Kidney (tissue), 14 donors: ENCODE data around the gene PLN. TPM values are rescaled to one million over a fixed set of nuclear protein-coding genes. Genes with fewer than 3 reads are reported as not detected.
A peak's percentile ranks its signal among the peaks of the same experiment; 100 is the strongest.

Experiments used
- DNase-seq, 5 donors: peaks; one replicate each; pipeline ENCODE4 v3.0.0-alpha.2; 2013 to 2020
- FAIRE-seq: peaks from 2 replicates; lab custom pipeline; 2012; peaks lifted over from hg19 to GRCh38; lab: Jason Lieb, UNC
- H3K27ac ChIP-seq, 2 donors: one replicate each; pipeline ENCODE4 v1.7.0; 2013; ENCODE audit warnings: low read depth in 2 of 2, low read length in 2 of 2, inconsistent platforms in 1 of 2
- H3K27me3 ChIP-seq: one replicate; pipeline ENCODE4 v1.7.1; 2013; ENCODE audit warnings: low read length, inconsistent platforms; ENCODE audit not compliant: control insufficient read depth, insufficient read depth
- H3K36me3 ChIP-seq, 3 donors: one replicate each; pipeline versions ENCODE4 v1.7.0 to v1.7.1; 2013; ENCODE audit warnings: low read length in 3 of 3, control low read depth in 1 of 3, inconsistent platforms in 1 of 3; ENCODE audit not compliant: insufficient read depth in 3 of 3, control insufficient read depth in 2 of 3
- H3K4me1 ChIP-seq, 3 donors: one replicate each; pipeline versions ENCODE4 v1.7.0 to v1.7.1; 2013; ENCODE audit warnings: low read length in 3 of 3, inconsistent platforms in 1 of 3, low read depth in 1 of 3; ENCODE audit not compliant: control insufficient read depth in 2 of 3, insufficient read depth in 2 of 3
- H3K4me3 ChIP-seq, 3 donors: one replicate each; pipeline versions ENCODE4 v1.7.0 to v1.8.1; 2013; ENCODE audit warnings: low read length in 3 of 3, control low read depth in 1 of 3, inconsistent platforms in 1 of 3
- H3K9ac ChIP-seq, 3 donors: one replicate each; pipeline versions ENCODE4 v1.7.0 to v1.7.1; 2013; ENCODE audit warnings: low read length in 3 of 3, control low read depth in 1 of 3, inconsistent platforms in 1 of 3
- H3K9me3 ChIP-seq, 3 donors: one replicate each; pipeline versions ENCODE4 v1.7.0 to v1.7.1; 2013; ENCODE audit warnings: low read length in 3 of 3, control low read depth in 1 of 3, inconsistent platforms in 1 of 3; ENCODE audit not compliant: control insufficient read depth in 2 of 3, insufficient read depth in 1 of 3
- intact Hi-C: fragments of 100-400 bp; cut with DNase I; formaldehyde crosslinking; loops from one replicate; pipeline ENCODE4 v1.11.1; 2022
- polyA plus RNA-seq: library from polyadenylated mRNA; stranded (reverse); fragments of 350-450 nt; fragmentation: Illumina TruSeq; extraction: RNeasy Lipid Tissue Mini Kit (QIAGEN cat#74804); gene quantifications from one replicate; pipeline ENCODE4 v1.2.3, GENCODE V29; 2014; ENCODE audit warnings: low read depth, low replicate concordance; ENCODE audit not compliant: insufficient read depth
- total RNA-seq: library from RNA; stranded (reverse); fragmentation: NEBNext Ultra II Directional; extraction: Animal tissue kit (Norgen Biotek cat#: 25700); gene quantifications from one replicate; pipeline ENCODE4 v1.2.1, GENCODE V29; 2021
- TF ChIP-seq, protein P1 (sequence below): IDR thresholded peaks from 3 replicates; pipeline ENCODE4 v1.5.1; 2012; ENCODE audit warnings: mild to moderate bottlenecking, moderate library complexity, borderline replicate concordance; ENCODE audit not compliant: insufficient read depth; ENCODE audit errors: extremely low read depth
- donor health status: control.
- donor health status: control.
- donor health status: control.
- donor health status: control.
- donor health status: control.
- donor health status: DM: yes; HTN: yes; CAD: no.
- donor health status: Normal renal cell carcinoma (clear cell type).

The PLN gene
- total and polyA plus RNA-seq, 2 donors from 2014 or later = 22.7 to 47.2 TPM

- FAIRE-seq = no peak
- TF ChIP-seq, protein P1, sequence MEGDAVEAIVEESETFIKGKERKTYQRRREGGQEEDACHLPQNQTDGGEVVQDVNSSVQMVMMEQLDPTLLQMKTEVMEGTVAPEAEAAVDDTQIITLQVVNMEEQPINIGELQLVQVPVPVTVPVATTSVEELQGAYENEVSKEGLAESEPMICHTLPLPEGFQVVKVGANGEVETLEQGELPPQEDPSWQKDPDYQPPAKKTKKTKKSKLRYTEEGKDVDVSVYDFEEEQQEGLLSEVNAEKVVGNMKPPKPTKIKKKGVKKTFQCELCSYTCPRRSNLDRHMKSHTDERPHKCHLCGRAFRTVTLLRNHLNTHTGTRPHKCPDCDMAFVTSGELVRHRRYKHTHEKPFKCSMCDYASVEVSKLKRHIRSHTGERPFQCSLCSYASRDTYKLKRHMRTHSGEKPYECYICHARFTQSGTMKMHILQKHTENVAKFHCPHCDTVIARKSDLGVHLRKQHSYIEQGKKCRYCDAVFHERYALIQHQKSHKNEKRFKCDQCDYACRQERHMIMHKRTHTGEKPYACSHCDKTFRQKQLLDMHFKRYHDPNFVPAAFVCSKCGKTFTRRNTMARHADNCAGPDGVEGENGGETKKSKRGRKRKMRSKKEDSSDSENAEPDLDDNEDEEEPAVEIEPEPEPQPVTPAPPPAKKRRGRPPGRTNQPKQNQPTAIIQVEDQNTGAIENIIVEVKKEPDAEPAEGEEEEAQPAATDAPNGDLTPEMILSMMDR = no peak
Observed at GRCh38 chr6:118578617-118579016, 30.5 kb downstream of the PLN start.

DNA sequence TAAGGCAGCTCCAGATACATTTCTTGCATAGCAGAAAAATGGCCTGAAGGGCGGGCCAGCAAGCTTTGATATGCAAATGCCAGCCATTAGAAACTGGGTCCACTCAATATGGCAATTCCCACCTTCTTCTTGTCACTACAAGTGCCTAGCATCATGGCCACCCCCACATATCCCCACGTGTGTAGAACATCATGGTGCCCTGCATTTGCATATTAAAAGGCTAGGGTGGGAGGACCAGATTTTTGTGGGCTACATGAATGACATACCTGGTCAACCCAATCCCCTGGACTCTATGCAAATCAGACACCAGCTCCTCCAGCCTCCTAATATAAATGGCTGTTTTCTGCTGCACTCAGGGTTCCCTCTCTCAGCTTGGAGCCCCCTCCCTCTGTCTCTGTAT, 31.7 kb downstream of the PLN start:
- H3K4me1 ChIP-seq = no peaks in the 10 kb centered on the region
- intact Hi-C loops = no loop called here
- no peak overlapping the region for H3K27ac ChIP-seq
- H3K9ac ChIP-seq = no peak overlapping the region
- H3K36me3 ChIP-seq = no peaks in the 10 kb centered on the region
- no peak overlapping the region for H3K4me3 ChIP-seq
- TF ChIP-seq, protein P1 = no peak
- peaks cover 0 to 9% (median 1%) of the 10 kb centered on the region in 3 donors for H3K9me3 ChIP-seq
- no peak for FAIRE-seq
- no peak for DNase-seq
- H3K27me3 ChIP-seq = no peaks in the 10 kb centered on the region

More at GRCh38 chr6:118578617-118579016, 30.5 kb downstream of the PLN start:
- Histone ChIP-seq H3K9me3 (peaks cover 1 to 20% (median 5%) of the 10 kb centered on the region in 3 donors), H3K27ac (no peak overlapping the region), H3K36me3 (no peaks in the 10 kb centered on the region), H3K9ac (no peak overlapping the region), H3K27me3 (no peaks in the 10 kb centered on the region), H3K4me1 (no peaks in the 10 kb centered on the region), H3K4me3 (no peak overlapping the region)
- intact Hi-C loops = no loop called here
- DNase-seq = no peak

DNA sequence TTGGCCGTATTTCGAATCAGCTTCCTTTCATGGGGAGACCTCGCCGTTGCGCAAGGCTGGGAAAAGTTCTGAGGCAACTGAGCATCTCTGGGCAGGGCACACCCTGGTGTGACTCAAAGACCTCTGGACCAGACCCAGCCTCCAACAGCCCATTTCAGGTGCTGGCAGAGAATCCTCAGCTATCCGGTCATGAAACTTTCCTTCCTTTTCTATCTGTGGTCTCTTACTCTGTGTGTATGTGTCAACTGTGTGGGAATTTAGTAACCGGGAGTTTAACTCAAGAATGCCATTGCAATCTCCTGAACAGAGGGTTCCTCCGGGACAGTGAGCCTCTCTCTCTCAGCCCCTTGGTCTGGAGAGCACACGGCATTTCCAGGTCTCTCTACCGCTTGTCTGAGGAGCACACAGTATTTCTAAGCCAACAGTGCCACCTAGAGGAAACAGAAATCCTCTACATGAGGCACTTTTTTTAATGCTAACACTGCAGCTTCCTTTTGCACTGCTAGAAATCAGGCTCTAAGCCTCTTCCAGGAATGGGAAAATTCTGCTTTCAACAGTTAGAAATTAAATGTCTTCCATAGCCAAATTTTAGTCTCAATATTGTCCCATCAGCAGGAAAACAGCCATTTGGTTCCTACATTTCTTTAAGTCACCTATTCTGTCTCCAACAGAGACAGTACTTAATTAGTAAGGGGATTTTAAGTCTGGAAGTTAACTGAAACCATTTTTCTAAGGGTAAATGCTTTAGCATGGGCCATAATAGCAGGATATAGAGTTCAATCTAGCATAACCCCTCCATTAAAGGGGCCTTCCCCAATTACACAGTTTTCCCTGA, 32.7 kb downstream of the PLN start:
- intact Hi-C loops = no loop called here
- Histone ChIP-seq H3K9ac (no peak overlapping the region), H3K4me3 (no peak overlapping the region), H3K36me3 (no peaks in the 10 kb centered on the region), H3K27me3 (no peaks in the 10 kb centered on the region), H3K4me1 (no peaks in the 10 kb centered on the region), H3K27ac (no peak overlapping the region), H3K9me3 (peaks cover 0 to 9% (median 0%) of the 10 kb centered on the region in 3 donors)
- FAIRE-seq (peak; percentile 52), DNase-seq (peak in 3 of 5 donors; percentile 46 to 88 (median 82))
- TF ChIP-seq, protein P1 = peak; percentile 89
